Mucosa of gallbladder (tissue), 1 donor: ENCODE results near the gene AKIRIN2. TPM values are rescaled to one million over a fixed set of nuclear protein-coding genes. Genes with fewer than 3 reads are reported as not detected.

Experiments used
- DNase-seq: peaks from one replicate; pipeline ENCODE4 v3.0.0-alpha.2; 2020; ENCODE audit warnings: low spot score
- total RNA-seq: library from RNA; stranded (reverse); gene quantifications from one replicate; pipeline ENCODE4 v1.2.1, GENCODE V29; 2021
- donor health status: DM: no; HTN: no; CAD: no.

Gene AKIRIN2
- total RNA-seq, result 43.1 TPM

GRCh38 chr6:87701676-87702588 is at the start of gene AKIRIN2:
AKIRIN2 (minus strand) TSS chr6:87702233; CDS start chr6:87701684, 549 bp downstream.
- DNase-seq, result peak; percentile 98

- no peak for DNase-seq
Observed at GRCh38 chr6:87747646-87748045, 45.6 kb upstream of the AKIRIN2 start.

GRCh38 chr6:87745966-87746721 is 44.1 kb upstream of the AKIRIN2 start:
- DNase-seq, result no peak

- DNase-seq, result no peak
Observed at GRCh38 chr6:87743454-87743853, 41.4 kb upstream of the AKIRIN2 start.

- peak; percentile 39 for DNase-seq
Observed at GRCh38 chr6:87742106-87742505, 40.1 kb upstream of the AKIRIN2 start.

GRCh38 chr6:87741001-87741650 is 39.1 kb upstream of the AKIRIN2 start:
- DNase-seq, result no peak

- DNase-seq, result no peak
Observed at GRCh38 chr6:87738744-87739143, 36.7 kb upstream of the AKIRIN2 start.

GRCh38 chr6:87738000-87738399 is 36.0 kb upstream of the AKIRIN2 start:
- DNase-seq, result no peak

- DNase-seq, result no peak
Observed at GRCh38 chr6:87736809-87737540, 34.9 kb upstream of the AKIRIN2 start.

- peak; percentile 95 for DNase-seq
Observed at GRCh38 chr6:87731818-87732661, 30.0 kb upstream of the AKIRIN2 start.

- no peak for DNase-seq
Observed at GRCh38 chr6:87731080-87731479, 29.0 kb upstream of the AKIRIN2 start.

- DNase-seq, result peak; percentile 58
Observed at GRCh38 chr6:87729965-87730719, 28.1 kb upstream of the AKIRIN2 start.

- no peak for DNase-seq
Observed at GRCh38 chr6:87728706-87729105, 26.7 kb upstream of the AKIRIN2 start.

- DNase-seq, result no peak
Observed at GRCh38 chr6:87724983-87725811, 23.2 kb upstream of the AKIRIN2 start.

GRCh38 chr6:87723170-87724078 is 21.4 kb upstream of the AKIRIN2 start:
- DNase-seq, result peak; percentile 87

GRCh38 chr6:87722540-87723169 is 20.6 kb upstream of the AKIRIN2 start:
- DNase-seq, result no peak

GRCh38 chr6:87721311-87721710 is 19.3 kb upstream of the AKIRIN2 start:
- no peak for DNase-seq
